SJSA1 (cell line): Measurements from ENCODE around the gene RCBTB2. TPM values are rescaled to one million over a fixed set of nuclear protein-coding genes. Genes with fewer than 3 reads are reported as not detected.
"Not testable (repeated sequence)": the region's sequence is repeated elsewhere in the genome, so short reads cannot be mapped to it uniquely, and the experiment has no call there.

Experiments used
- DNase-seq, 2 experiments: peaks; one replicate each; pipeline ENCODE4 v3.0.0-alpha.2; 2015 to 2020; ENCODE audit warnings: low spot score in 2 of 2, low read depth in 1 of 2
- H3K27ac ChIP-seq: fragments of 250-450 bp; sonication (Bioruptor Pico); 2 replicates; pipeline ENCODE4 v1.5.1; 2020; ENCODE audit warnings: mild to moderate bottlenecking, moderate library complexity
- H3K27me3 ChIP-seq: fragments of 250-450 bp; sonication (Bioruptor Pico); replicated peaks from 2 replicates; pipeline ENCODE4 v1.5.1; 2020; ENCODE audit warnings: mild to moderate bottlenecking, moderate library complexity
- H3K36me3 ChIP-seq: fragments of 250-450 bp; sonication (Bioruptor Pico); 2 replicates; pipeline ENCODE4 v1.5.1; 2020; ENCODE audit warnings: mild to moderate bottlenecking
- H3K4me1 ChIP-seq: fragments of 250-450 bp; sonication (Bioruptor Pico); replicated peaks from 2 replicates; pipeline ENCODE4 v1.6.1; 2021; ENCODE audit warnings: mild to moderate bottlenecking
- H3K4me3 ChIP-seq: fragments of 250-450 bp; sonication (Bioruptor Pico); 2 replicates; pipeline ENCODE4 v1.5.1; 2020; ENCODE audit warnings: mild to moderate bottlenecking
- H3K9me3 ChIP-seq: fragments of 250-450 bp; sonication (Bioruptor Pico); replicated peaks from 2 replicates; pipeline ENCODE4 v1.5.1; 2020; ENCODE audit warnings: mild to moderate bottlenecking
- total RNA-seq: library from RNA; depleted of rRNA; stranded (reverse); fragments of >200 nt; shearing (Covaris generic); gene quantifications from 2 replicates; pipeline ENCODE4 v1.2.3, GENCODE V29; 2014; rRNA removed

RCBTB2 gene
- total RNA-seq, 1 experiment from 2014 or later = 9.4 TPM

DNA sequence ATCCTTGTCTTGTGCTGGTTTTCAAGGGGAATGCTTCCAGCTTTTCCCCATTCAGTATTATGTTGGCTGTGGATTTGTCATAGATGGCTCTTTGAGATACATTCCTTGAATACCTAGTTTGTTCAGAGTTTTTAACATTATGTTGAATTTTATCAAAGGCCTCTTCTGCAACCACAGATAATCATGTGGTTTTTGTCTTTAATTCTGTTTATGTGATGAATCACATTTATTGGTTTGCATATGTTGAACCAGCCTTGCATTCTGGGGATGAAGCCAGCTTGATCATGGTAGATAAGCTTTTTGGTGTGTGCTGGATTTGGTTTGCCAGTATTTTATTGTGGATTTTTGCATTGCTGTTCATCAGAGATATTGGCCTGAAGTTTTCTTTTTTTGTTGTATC lies 81.7 kb downstream of the RCBTB2 start:
- DNase-seq, H3K4me3 ChIP-seq, H3K27ac ChIP-seq, H3K9me3 ChIP-seq, H3K27me3 ChIP-seq: not testable (repeated sequence)
- peaks cover 30% of the 10 kb centered on the region for H3K36me3 ChIP-seq
- H3K4me1 ChIP-seq = peaks cover 35% of the 10 kb centered on the region

DNA sequence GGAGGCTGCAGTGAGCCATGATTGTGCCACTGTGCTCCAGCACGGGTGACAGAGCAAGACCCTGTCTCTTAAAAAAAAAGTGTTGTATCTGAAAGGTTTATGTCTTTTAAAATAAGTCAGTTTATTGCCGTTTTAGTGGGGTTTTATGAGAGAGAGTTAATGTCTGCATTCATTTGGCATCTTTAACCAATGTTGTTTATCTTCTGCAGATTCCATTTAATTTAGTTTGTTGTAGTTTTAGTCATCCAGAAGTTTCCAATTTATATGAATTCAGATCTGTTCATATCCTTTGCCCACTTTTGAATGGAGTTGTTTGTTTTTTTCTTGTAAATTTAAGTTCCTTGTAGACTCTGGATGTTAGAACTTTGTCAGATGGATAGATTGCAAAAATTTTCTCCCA lies 83.2 kb downstream of the RCBTB2 start:
- Histone ChIP-seq H3K4me1 (peaks cover 37% of the 10 kb centered on the region), H3K27me3 (no peaks in the 10 kb centered on the region), H3K9me3 (peaks cover 5% of the 10 kb centered on the region; the same call in 1 of the 2 replicates), H3K36me3 (peaks cover 17% of the 10 kb centered on the region), H3K4me3 (no peak overlapping the region), H3K27ac (peak overlapping the region; percentile 58)
- peak in 1 of 2 experiments; percentile 12 for DNase-seq

DNA sequence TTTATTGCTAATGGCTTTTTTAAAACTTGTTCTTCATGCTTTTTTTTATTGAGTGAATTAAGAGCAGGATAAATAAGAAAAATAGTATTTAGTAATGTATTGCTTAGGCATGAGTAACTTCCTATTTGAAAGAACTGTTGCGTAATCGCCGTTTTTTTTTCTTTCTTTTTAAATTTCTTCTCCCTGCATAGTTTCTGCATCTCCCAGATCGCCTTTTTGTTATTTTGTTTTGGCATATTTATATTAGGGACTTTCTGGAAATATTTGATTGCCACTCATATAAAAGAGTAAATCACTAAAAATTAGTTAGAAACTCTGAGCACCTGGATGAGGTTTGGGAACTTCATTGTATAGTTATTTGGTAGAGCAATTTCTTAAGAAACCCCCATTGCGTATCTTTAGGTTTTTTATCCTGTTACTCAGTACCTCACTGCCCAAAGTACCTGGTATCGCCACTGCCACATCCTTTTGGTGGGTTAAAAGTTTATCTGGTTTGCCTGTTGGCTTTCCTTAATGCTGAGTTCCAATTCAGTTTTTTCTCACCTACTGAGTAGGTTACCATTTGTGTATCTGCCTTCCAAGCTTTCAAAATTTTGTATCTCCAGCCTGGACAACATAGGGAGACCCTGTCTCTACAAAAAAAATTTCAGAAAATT lies 83.8 kb downstream of the RCBTB2 start:
- Histone ChIP-seq H3K36me3 (peaks cover 13% of the 10 kb centered on the region), H3K27me3 (no peaks in the 10 kb centered on the region), H3K4me1 (peaks cover 35% of the 10 kb centered on the region), H3K27ac (peak overlapping the region; percentile 58), H3K4me3 (no peak overlapping the region), H3K9me3 (peaks cover 5% of the 10 kb centered on the region; the same call in 1 of the 2 replicates)
- DNase-seq = peak in 1 of 2 experiments; percentile 35

DNA sequence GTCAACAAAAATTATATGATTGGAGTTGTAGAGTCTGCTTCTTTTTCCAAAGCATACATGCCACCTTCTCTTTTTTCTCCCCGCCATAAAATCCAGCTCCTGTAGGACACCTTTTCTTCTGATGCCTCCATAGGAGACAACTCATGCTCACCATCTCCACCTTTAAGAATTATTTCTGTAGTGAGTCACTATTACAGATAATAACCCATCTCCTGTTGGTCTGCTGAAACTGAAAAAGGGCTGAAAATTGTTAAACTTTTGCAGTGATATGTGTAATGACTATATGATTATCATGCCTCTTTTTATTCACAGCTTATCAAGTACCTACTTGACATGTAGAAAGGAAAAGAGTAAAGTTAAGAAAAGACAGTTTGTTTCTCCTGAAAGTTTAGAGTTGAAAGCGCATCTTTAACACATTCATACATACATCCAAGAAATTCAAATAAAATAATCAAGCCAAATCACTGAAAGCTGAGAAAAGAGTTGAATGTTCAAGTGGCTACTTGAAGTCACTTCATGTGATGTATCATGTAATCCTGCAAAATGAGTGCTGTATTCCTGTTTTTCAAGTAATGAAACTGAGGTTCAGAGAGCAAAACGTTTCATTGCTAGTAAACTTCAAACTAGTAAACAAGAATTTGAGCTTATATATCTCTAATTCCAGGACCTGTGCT lies 84.5 kb downstream of the RCBTB2 start:
- DNase-seq = no peak
- peak overlapping the region; percentile 58; the same call in 1 of the 2 replicates for H3K27ac ChIP-seq
- peaks cover 5% of the 10 kb centered on the region; the same call in 1 of the 2 replicates for H3K9me3 ChIP-seq
- peaks cover 9% of the 10 kb centered on the region for H3K36me3 ChIP-seq
- H3K4me1 ChIP-seq = peaks cover 29% of the 10 kb centered on the region
- no peak overlapping the region for H3K4me3 ChIP-seq
- no peaks in the 10 kb centered on the region for H3K27me3 ChIP-seq

DNA sequence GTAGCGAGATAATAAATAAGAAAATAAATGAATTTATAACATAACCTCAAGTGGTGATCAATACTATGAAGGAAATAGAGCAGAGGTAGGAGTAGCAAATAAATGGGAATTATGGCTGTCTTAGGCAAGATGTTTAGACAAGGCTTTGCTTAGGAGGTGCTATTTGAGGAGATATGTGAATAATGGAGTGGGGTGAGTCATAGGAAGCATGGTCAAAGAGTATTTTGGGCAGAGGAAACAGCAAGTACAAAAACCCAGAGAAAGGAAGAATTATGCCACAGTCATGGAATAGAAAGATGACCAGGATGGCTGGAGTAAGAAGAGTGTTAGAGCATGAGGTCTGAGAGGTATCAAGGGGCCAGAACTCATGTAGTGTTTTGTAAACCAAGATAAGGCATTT lies 86.4 kb downstream of the RCBTB2 start:
- Histone ChIP-seq H3K27me3 (no peaks in the 10 kb centered on the region), H3K4me1 (peaks cover 26% of the 10 kb centered on the region), H3K4me3 (no peak overlapping the region), H3K9me3 (peaks cover 5% of the 10 kb centered on the region; the same call in 1 of the 2 replicates), H3K27ac (no peak overlapping the region), H3K36me3 (0 out of 2 replicates have a peak, but pooled peaks cover 2% of the 10 kb centered on the region)
- peak in 1 of 2 experiments; percentile 35 for DNase-seq

DNA sequence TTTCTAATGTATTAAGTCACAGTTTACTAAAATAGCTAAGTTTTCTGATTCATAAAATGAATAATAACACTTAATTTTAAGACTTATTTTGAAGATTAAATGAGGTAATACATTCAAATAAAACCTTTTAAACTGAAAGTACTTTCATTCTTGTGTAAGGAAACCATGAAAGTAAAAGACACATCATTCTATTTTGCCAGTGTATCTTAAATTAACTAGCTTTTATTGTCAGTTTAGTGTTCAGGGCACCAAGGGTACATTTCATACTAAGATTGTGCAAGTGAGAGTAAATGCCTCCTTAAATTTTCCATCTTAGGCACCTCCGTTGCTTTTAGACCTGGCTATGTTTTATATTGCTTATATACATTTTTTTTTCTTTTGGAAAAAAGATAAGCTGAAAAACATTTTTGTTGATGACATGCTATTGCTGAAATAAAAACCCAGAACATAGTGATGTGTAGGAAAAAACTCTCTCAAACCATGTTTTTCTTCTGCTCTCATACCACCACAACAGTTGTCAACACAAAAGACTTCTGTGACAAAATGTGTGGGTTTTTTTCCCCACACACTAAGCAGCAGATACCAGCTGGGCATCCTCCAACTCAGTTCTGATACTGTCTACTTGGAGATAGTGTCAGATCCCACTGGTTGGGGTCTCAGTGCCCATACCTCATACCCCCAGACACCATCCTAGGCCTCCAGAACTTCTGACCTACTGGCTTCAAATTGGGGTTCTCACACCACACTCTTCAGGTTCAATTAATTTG lies 89.3 kb downstream of the RCBTB2 start:
- H3K27ac ChIP-seq = no peak overlapping the region
- no peak overlapping the region for H3K4me3 ChIP-seq
- H3K4me1 ChIP-seq = peaks cover 15% of the 10 kb centered on the region
- H3K36me3 ChIP-seq = 0 out of 2 replicates have a peak, but pooled peaks cover 2% of the 10 kb centered on the region
- H3K9me3 ChIP-seq = no peaks in the 10 kb centered on the region
- no peak for DNase-seq
- no peaks in the 10 kb centered on the region for H3K27me3 ChIP-seq

Other genes with a start within 250 kb of the RCBTB2 start
- 53.8 and 65.7 TPM in 2 replicates for gene RB1, start 229.3 kb downstream of the RCBTB2 start, total RNA-seq
- 4.6 and 6.8 TPM in 2 replicates for gene LPAR6, start 120.0 kb downstream of the RCBTB2 start, total RNA-seq
- gene CYSLTR2, start 120.8 kb upstream of the RCBTB2 start, total RNA-seq = not detected in 2 replicates